SK-N-SH treated with all-trans-retinoic acid at 6 μM for 48 hours (cell line): ENCODE results near the gene UBE2D4.

ENCODE experiments used
- ARNTL ChIP-seq: fragments of 450-650 bp; formaldehyde crosslinking; IDR thresholded peaks from 2 replicates; pipeline ENCODE4 v1.5.0; 2020; ENCODE audit warnings: low read depth, mild to moderate bottlenecking, moderate library complexity, borderline replicate concordance
- BACH2 ChIP-seq: fragments of 250-450 bp; sonication (Bioruptor Pico); IDR thresholded peaks from 2 replicates; pipeline ENCODE4 v1.9.0; 2021; ENCODE audit warnings: mild to moderate bottlenecking, borderline replicate concordance
- GLIS3 ChIP-seq: fragments of 250-450 bp; sonication (Bioruptor Pico); IDR thresholded peaks from 2 replicates; pipeline ENCODE4 v1.5.0; 2020; ENCODE audit warnings: mild to moderate bottlenecking, moderate library complexity
- ISL1 ChIP-seq: fragments of 250-450 bp; sonication (Bioruptor Pico); IDR thresholded peaks from 2 replicates; pipeline ENCODE4 v2.1.2; 2022; ENCODE audit warnings: mild to moderate bottlenecking, moderate library complexity
- RARB ChIP-seq: fragments of 250-450 bp; sonication (Bioruptor Pico); IDR thresholded peaks from 2 replicates; pipeline ENCODE4 v1.8.0; 2021; ENCODE audit warnings: mild to moderate bottlenecking, moderate library complexity
- SNAI2 ChIP-seq: fragments of 250-450 bp; sonication (Bioruptor Pico); IDR thresholded peaks from 2 replicates; pipeline ENCODE4 v1.5.0; 2020; ENCODE audit warnings: mild to moderate bottlenecking, moderate library complexity
- TCF4 ChIP-seq: fragments of 250-450 bp; sonication (Bioruptor Pico); IDR thresholded peaks from 2 replicates; pipeline ENCODE4 v1.8.0; 2021; ENCODE audit warnings: mild to moderate bottlenecking, moderate library complexity, borderline replicate concordance
- ZFP3 ChIP-seq: fragments of 250-450 bp; sonication (Bioruptor Pico); IDR thresholded peaks from 2 replicates; pipeline ENCODE4 v1.5.0; 2020; ENCODE audit warnings: mild to moderate bottlenecking, moderate library complexity
- ZNF565 ChIP-seq: fragments of 450-650 bp; formaldehyde crosslinking; conservative IDR thresholded peaks from 2 replicates; pipeline ENCODE4 v1.5.0; 2020; ENCODE audit warnings: low read depth, mild to moderate bottlenecking, moderate library complexity
- ZNF8 ChIP-seq: fragments of 450-650 bp; formaldehyde crosslinking; IDR thresholded peaks from 2 replicates; pipeline ENCODE4 v1.5.0; 2020; ENCODE audit warnings: mild to moderate bottlenecking, moderate library complexity
- TF ChIP-seq, protein P1 (sequence below): fragments of 250-450 bp; sonication (Bioruptor Pico); IDR thresholded peaks from 2 replicates; pipeline ENCODE4 v1.8.0; 2020; ENCODE audit warnings: mild to moderate bottlenecking, moderate library complexity, borderline replicate concordance
- TF ChIP-seq, protein P2 (sequence below): fragments of 250-450 bp; sonication (Bioruptor Pico); IDR thresholded peaks from 2 replicates; pipeline ENCODE4 v1.5.0; 2020; ENCODE audit warnings: mild to moderate bottlenecking, moderate library complexity

GRCh38 chr7:43929529-43930457 lies 3.6 kb downstream of the UBE2D4 start:
- no peak for TF ChIP-seq RARB (CRISPR knock-in tag)
- TF ChIP-seq, protein P1, sequence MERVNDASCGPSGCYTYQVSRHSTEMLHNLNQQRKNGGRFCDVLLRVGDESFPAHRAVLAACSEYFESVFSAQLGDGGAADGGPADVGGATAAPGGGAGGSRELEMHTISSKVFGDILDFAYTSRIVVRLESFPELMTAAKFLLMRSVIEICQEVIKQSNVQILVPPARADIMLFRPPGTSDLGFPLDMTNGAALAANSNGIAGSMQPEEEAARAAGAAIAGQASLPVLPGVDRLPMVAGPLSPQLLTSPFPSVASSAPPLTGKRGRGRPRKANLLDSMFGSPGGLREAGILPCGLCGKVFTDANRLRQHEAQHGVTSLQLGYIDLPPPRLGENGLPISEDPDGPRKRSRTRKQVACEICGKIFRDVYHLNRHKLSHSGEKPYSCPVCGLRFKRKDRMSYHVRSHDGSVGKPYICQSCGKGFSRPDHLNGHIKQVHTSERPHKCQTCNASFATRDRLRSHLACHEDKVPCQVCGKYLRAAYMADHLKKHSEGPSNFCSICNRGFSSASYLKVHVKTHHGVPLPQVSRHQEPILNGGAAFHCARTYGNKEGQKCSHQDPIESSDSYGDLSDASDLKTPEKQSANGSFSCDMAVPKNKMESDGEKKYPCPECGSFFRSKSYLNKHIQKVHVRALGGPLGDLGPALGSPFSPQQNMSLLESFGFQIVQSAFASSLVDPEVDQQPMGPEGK = no peak
- no peak for TF ChIP-seq BACH2 (CRISPR knock-in tag)
- no peak for TF ChIP-seq SNAI2 (CRISPR knock-in tag)
- no peak for TF ChIP-seq GLIS3 (CRISPR knock-in tag)
- TF ChIP-seq ARNTL (CRISPR knock-in tag) = no peak
- peak; percentile 58; the same call in 1 of the 2 replicates for TF ChIP-seq TCF4
- TF ChIP-seq ZFP3 (CRISPR knock-in tag) = no peak
- no peak for TF ChIP-seq ISL1 (CRISPR knock-in tag)
- TF ChIP-seq ZNF8 = no peak
- TF ChIP-seq, protein P2, sequence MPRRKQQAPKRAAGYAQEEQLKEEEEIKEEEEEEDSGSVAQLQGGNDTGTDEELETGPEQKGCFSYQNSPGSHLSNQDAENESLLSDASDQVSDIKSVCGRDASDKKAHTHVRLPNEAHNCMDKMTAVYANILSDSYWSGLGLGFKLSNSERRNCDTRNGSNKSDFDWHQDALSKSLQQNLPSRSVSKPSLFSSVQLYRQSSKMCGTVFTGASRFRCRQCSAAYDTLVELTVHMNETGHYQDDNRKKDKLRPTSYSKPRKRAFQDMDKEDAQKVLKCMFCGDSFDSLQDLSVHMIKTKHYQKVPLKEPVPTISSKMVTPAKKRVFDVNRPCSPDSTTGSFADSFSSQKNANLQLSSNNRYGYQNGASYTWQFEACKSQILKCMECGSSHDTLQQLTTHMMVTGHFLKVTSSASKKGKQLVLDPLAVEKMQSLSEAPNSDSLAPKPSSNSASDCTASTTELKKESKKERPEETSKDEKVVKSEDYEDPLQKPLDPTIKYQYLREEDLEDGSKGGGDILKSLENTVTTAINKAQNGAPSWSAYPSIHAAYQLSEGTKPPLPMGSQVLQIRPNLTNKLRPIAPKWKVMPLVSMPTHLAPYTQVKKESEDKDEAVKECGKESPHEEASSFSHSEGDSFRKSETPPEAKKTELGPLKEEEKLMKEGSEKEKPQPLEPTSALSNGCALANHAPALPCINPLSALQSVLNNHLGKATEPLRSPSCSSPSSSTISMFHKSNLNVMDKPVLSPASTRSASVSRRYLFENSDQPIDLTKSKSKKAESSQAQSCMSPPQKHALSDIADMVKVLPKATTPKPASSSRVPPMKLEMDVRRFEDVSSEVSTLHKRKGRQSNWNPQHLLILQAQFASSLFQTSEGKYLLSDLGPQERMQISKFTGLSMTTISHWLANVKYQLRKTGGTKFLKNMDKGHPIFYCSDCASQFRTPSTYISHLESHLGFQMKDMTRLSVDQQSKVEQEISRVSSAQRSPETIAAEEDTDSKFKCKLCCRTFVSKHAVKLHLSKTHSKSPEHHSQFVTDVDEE (CRISPR knock-in tag) = 0 out of 2 replicates have a peak, but pooled peaks have one; percentile 36
- TF ChIP-seq ZNF565 (CRISPR knock-in tag) = no peak
